HepG2 (cell line): ENCODE measurements around the gene BCAR3. TPM values are rescaled to one million over a fixed set of nuclear protein-coding genes. Genes with fewer than 3 reads are reported as not detected.
A peak's percentile ranks its signal among the peaks of the same experiment; 100 is the strongest.

Experiments used
- ARNTL ChIP-seq: sonication (generic); formaldehyde crosslinking; IDR thresholded peaks from 2 replicates; pipeline ENCODE4 v1.4.0; 2020; ENCODE audit warnings: mild to moderate bottlenecking, missing genetic modification reagents
- CENPT ChIP-seq: sonication (generic); formaldehyde crosslinking; IDR thresholded peaks from 2 replicates; pipeline ENCODE4 v1.8.0; 2022; ENCODE audit warnings: low read depth, mild to moderate bottlenecking, moderate library complexity, missing genetic modification reagents
- CENPX ChIP-seq: sonication (generic); formaldehyde crosslinking; IDR thresholded peaks from 2 replicates; pipeline ENCODE4 v1.9.0; 2021; ENCODE audit warnings: mild to moderate bottlenecking, missing genetic modification reagents, moderate library complexity
- FOXC1 ChIP-seq: sonication (generic); formaldehyde crosslinking; IDR thresholded peaks from 2 replicates; pipeline ENCODE4 v1.8.0; 2022; ENCODE audit warnings: mild to moderate bottlenecking, missing genetic modification reagents, borderline replicate concordance
- HNF4A ChIP-seq: sonication (generic); formaldehyde crosslinking; IDR thresholded peaks from 2 replicates; pipeline ENCODE4 v1.4.0; 2020; ENCODE audit warnings: missing genetic modification reagents
- MIER3 ChIP-seq: IDR thresholded peaks from 2 replicates; pipeline ENCODE4 v1.6.1; 2016; ENCODE audit warnings: missing compliant biosample characterization, borderline replicate concordance
- MXD4 ChIP-seq: IDR thresholded peaks from 2 replicates; pipeline ENCODE4 v1.6.1; 2016; ENCODE audit warnings: mild to moderate bottlenecking, missing biosample characterization, missing genetic modification reagents
- NR2C2 ChIP-seq: sonication (generic); formaldehyde crosslinking; IDR thresholded peaks from 2 replicates; pipeline ENCODE4 v1.4.0; 2020; ENCODE audit warnings: missing genetic modification reagents, mild to moderate bottlenecking, moderate library complexity, borderline replicate concordance
- PHB2 ChIP-seq: fragments of 450-650 bp; IDR thresholded peaks from 2 replicates; pipeline ENCODE4 v1.6.1; 2018; ENCODE audit not compliant: partially characterized antibody
- SNAPC2 ChIP-seq: sonication (generic); formaldehyde crosslinking; IDR thresholded peaks from 2 replicates; pipeline ENCODE4 v1.8.1; 2022; ENCODE audit warnings: mild to moderate bottlenecking, missing genetic modification reagents
- SOX6 ChIP-seq, 2 experiments: fragments of 450-650 bp in 1 of 2; sonication (generic) in 1 of 2; formaldehyde crosslinking in 1 of 2; IDR thresholded peaks; 2 replicates each; pipeline versions ENCODE4 v1.4.0 to v1.6.1; 2017 to 2020; ENCODE audit warnings: antibody characterized with exemption in 1 of 2, mild to moderate bottlenecking in 1 of 2, missing genetic modification reagents in 1 of 2
- SP1 ChIP-seq, 2 experiments: fragments of 450-650 bp in 1 of 2; sonication (generic) in 1 of 2; formaldehyde crosslinking in 1 of 2; IDR thresholded peaks; 2 replicates each; pipeline versions ENCODE4 v1.4.0 to v1.6.1; 2016 to 2020; ENCODE audit warnings: missing genetic modification reagents in 1 of 2
- TCF7 ChIP-seq: sonication (generic); IDR thresholded peaks from 2 replicates; pipeline ENCODE4 v1.6.1; 2016; ENCODE audit warnings: antibody characterized with exemption, low read depth
- TRIM24 ChIP-seq: sonication (generic); formaldehyde crosslinking; IDR thresholded peaks from 2 replicates; pipeline ENCODE4 v1.8.0; 2022; ENCODE audit warnings: mild to moderate bottlenecking, missing genetic modification reagents
- ZNF292 ChIP-seq: sonication (generic); formaldehyde crosslinking; IDR thresholded peaks from 2 replicates; pipeline ENCODE4 v1.8.1; 2022; ENCODE audit warnings: mild to moderate bottlenecking, low read depth, missing genetic modification reagents, borderline replicate concordance
- ZNF296 ChIP-seq: sonication (generic); formaldehyde crosslinking; conservative IDR thresholded peaks from 2 replicates; pipeline ENCODE4 v1.5.0; 2020; ENCODE audit warnings: mild to moderate bottlenecking, missing genetic modification reagents
- polyA plus RNA-seq, 8 experiments: library from polyadenylated mRNA; depleted of rRNA in 3 of 8; stranded (reverse) in 7 of 8; unstranded in 1 of 8; fragments of >200 nt; fragmentation: Illumina TruSeq in 4 of 8; extraction: Trizol in 4 of 8; gene quantifications; 2 replicates each; pipeline versions ENCODE4 v1.2.1 to v1.2.3, GENCODE V29; 2011 to 2016; ENCODE audit warnings: low read depth in 4 of 8, missing spikeins in 1 of 8, mixed read lengths in 1 of 8; ENCODE audit not compliant: insufficient read depth in 1 of 8
- total RNA-seq, 5 experiments: library from RNA; depleted of rRNA; stranded (reverse); fragments of >200 nt; fragmentation: Illumina TruSeq; extraction: Trizol; gene quantifications; 2 replicates each; pipeline ENCODE4 v1.2.3, GENCODE V29; 2016; ENCODE audit warnings: low read depth in 1 of 5
- TF ChIP-seq, protein P1 (sequence below): sonication (generic); formaldehyde crosslinking; IDR thresholded peaks from 2 replicates; pipeline ENCODE4 v1.5.1; 2020; ENCODE audit warnings: mild to moderate bottlenecking, missing genetic modification reagents, moderate library complexity
- TF ChIP-seq, protein P2 (sequence below): sonication (generic); formaldehyde crosslinking; IDR thresholded peaks from 2 replicates; pipeline ENCODE4 v1.5.0; 2020; ENCODE audit warnings: missing genetic modification reagents
- TF ChIP-seq, protein P3 (sequence below): sonication (generic); formaldehyde crosslinking; IDR thresholded peaks from 2 replicates; pipeline ENCODE4 v1.4.0; 2020; ENCODE audit warnings: mild to moderate bottlenecking, missing genetic modification reagents

Gene BCAR3
- total and polyA plus RNA-seq, 2 of the 13 experiments (the other 11 are each of a cell fraction or from before 2014, with no cell fraction given): 3.6 to 4.8 TPM

DNA sequence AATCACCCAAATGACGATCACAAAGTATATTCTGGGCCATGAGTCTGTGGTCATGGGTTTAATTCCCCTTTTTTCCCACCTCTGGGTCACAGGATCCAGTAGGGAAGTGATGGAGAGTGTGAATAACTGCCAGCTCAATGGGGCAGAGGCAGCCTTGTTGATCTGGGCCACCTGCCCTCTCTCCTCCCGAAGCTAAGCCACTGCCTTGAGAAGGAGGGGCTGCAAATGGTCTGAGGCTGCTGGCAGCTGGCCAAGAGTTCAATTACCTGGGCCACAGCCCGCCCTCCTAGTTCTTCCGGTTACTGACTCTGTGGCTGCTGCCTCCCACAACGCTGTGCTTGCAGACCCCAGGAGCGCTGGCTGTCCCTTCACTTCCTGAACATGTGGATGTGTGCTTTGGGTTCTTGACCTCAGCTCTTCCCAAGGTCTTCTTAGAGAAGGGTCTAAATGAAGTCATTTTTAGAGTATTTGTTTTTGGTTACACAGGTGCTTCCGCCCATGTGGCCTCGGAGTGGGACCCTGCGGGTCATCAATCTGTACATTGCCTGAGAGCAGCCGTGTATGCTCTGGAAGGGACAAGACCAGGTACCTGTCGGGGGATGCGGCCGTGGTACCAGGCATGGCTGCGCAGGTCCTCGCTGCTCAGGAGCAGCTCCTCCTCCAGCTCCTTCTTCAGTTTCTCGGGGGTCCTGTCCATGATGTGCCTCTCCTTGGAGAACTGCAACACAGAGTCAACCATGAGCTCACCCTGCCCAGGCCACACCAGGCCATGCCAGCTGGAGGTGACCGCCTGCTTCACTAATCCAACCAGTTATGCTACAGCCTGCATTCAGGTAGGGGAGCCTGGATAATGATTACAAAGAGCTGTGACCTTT is 89.7 kb downstream of the BCAR3 start (continued):
- TF ChIP-seq SOX6 (IDR thresholded peaks at IDR 0.05) (no peak), SOX6 (CRISPR knock-in tag; IDR thresholded peaks at IDR 0.05) (peak; percentile 80), ZNF296 (0 out of 2 replicates have a peak, but pooled peaks have one; percentile 18), SP1 (IDR thresholded peaks at IDR 0.05) (no peak), SP1 (CRISPR knock-in tag; IDR thresholded peaks at IDR 0.05) (peak; percentile 19; the same call in 1 of the 2 replicates), TRIM24 (CRISPR knock-in tag) (peak; percentile 50; the same call in 1 of the 2 replicates), SNAPC2 (CRISPR knock-in tag) (peak; percentile 53; the same call in 1 of the 2 replicates), NR2C2 (peak; percentile 76), CENPX (CRISPR knock-in tag) (no peak), TCF7 (0 out of 2 replicates have a peak, but pooled peaks have one; percentile 8), FOXC1 (CRISPR knock-in tag) (peak; percentile 81; the same call in 1 of the 2 replicates), PHB2 (no peak), HNF4A (CRISPR knock-in tag) (peak; percentile 55), MIER3 (CRISPR knock-in tag) (peak; percentile 18; the same call in 1 of the 2 replicates), ZNF292 (CRISPR knock-in tag) (peak; percentile 91; the same call in 1 of the 2 replicates), ARNTL (peak; percentile 88; the same call in 1 of the 2 replicates), MXD4 (CRISPR knock-in tag) (peak; percentile 32), CENPT (CRISPR knock-in tag) (no peak)
- TF ChIP-seq, protein P1, sequence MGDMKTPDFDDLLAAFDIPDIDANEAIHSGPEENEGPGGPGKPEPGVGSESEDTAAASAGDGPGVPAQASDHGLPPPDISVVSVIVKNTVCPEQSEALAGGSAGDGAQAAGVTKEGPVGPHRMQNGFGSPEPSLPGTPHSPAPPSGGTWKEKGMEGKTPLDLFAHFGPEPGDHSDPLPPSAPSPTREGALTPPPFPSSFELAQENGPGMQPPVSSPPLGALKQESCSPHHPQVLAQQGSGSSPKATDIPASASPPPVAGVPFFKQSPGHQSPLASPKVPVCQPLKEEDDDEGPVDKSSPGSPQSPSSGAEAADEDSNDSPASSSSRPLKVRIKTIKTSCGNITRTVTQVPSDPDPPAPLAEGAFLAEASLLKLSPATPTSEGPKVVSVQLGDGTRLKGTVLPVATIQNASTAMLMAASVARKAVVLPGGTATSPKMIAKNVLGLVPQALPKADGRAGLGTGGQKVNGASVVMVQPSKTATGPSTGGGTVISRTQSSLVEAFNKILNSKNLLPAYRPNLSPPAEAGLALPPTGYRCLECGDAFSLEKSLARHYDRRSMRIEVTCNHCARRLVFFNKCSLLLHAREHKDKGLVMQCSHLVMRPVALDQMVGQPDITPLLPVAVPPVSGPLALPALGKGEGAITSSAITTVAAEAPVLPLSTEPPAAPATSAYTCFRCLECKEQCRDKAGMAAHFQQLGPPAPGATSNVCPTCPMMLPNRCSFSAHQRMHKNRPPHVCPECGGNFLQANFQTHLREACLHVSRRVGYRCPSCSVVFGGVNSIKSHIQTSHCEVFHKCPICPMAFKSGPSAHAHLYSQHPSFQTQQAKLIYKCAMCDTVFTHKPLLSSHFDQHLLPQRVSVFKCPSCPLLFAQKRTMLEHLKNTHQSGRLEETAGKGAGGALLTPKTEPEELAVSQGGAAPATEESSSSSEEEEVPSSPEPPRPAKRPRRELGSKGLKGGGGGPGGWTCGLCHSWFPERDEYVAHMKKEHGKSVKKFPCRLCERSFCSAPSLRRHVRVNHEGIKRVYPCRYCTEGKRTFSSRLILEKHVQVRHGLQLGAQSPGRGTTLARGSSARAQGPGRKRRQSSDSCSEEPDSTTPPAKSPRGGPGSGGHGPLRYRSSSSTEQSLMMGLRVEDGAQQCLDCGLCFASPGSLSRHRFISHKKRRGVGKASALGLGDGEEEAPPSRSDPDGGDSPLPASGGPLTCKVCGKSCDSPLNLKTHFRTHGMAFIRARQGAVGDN (CRISPR knock-in tag): peak; percentile 96
- TF ChIP-seq, protein P2, sequence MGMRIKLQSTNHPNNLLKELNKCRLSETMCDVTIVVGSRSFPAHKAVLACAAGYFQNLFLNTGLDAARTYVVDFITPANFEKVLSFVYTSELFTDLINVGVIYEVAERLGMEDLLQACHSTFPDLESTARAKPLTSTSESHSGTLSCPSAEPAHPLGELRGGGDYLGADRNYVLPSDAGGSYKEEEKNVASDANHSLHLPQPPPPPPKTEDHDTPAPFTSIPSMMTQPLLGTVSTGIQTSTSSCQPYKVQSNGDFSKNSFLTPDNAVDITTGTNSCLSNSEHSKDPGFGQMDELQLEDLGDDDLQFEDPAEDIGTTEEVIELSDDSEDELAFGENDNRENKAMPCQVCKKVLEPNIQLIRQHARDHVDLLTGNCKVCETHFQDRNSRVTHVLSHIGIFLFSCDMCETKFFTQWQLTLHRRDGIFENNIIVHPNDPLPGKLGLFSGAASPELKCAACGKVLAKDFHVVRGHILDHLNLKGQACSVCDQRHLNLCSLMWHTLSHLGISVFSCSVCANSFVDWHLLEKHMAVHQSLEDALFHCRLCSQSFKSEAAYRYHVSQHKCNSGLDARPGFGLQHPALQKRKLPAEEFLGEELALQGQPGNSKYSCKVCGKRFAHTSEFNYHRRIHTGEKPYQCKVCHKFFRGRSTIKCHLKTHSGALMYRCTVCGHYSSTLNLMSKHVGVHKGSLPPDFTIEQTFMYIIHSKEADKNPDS (CRISPR knock-in tag): peak; percentile 97
- TF ChIP-seq, protein P3, sequence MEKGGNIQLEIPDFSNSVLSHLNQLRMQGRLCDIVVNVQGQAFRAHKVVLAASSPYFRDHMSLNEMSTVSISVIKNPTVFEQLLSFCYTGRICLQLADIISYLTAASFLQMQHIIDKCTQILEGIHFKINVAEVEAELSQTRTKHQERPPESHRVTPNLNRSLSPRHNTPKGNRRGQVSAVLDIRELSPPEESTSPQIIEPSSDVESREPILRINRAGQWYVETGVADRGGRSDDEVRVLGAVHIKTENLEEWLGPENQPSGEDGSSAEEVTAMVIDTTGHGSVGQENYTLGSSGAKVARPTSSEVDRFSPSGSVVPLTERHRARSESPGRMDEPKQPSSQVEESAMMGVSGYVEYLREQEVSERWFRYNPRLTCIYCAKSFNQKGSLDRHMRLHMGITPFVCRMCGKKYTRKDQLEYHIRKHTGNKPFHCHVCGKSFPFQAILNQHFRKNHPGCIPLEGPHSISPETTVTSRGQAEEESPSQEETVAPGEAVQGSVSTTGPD (CRISPR knock-in tag): no peak
